PC-3 (cell line): ENCODE results near the gene CPLANE2. TPM values are rescaled to one million over a fixed set of nuclear protein-coding genes. Genes with fewer than 3 reads are reported as not detected.
"Not testable (repeated sequence)": the region's sequence is repeated elsewhere in the genome, so short reads cannot be mapped to it uniquely, and the experiment has no call there.

Experiments used
- ATAC-seq: fragments of 200-7000 bp; cut with Tn5 transposase; 2 replicates; pipeline ENCODE4 v1.9.1; 2020; ENCODE audit warnings: mild to moderate bottlenecking, moderate library complexity
- BruUV-seq: library from RNA; stranded (reverse); fragments of 400-500 nt; replicated peaks from 2 replicates; lab custom pipeline; 2021; lab: Mats Ljungman, UMichigan
- CTCF ChIA-PET: fragments of 300-600 bp; sonication (Branson Sonifier 250); formaldehyde crosslinking; loops from one replicate; lab custom pipeline; 2022; ENCODE audit warnings: antibody characterized with exemption; lab: Charles Lee
- POLR2A ChIA-PET: fragments of 300-600 bp; sonication (Branson Sonifier 250); formaldehyde crosslinking; loops from one replicate; lab custom pipeline; 2022; ENCODE audit warnings: antibody characterized with exemption; ENCODE audit not compliant: unreplicated experiment; lab: Charles Lee
- DNase-seq: peaks from one replicate; pipeline ENCODE4 v3.0.0-alpha.2; 2015
- H2AFZ ChIP-seq: fragments of 300-600 bp; sonication (generic); 2 replicates; pipeline ENCODE4 v1.6.0; 2016; ENCODE audit warnings: antibody characterized with exemption, low read length
- H3F3A ChIP-seq: fragments of 300-600 bp; sonication (generic); one replicate; pipeline ENCODE4 v1.6.0; 2017; ENCODE audit warnings: antibody characterized with exemption, low read length, control low read depth, mild to moderate bottlenecking; ENCODE audit not compliant: unreplicated experiment
- H3K27ac ChIP-seq: fragments of 300-600 bp; sonication (generic); 2 replicates; pipeline ENCODE4 v1.5.1; 2016; ENCODE audit warnings: mild to moderate bottlenecking, low read length
- H3K27me3 ChIP-seq: fragments of 300-600 bp; sonication (generic); 2 replicates; pipeline ENCODE4 v1.6.1; 2016; ENCODE audit warnings: low read length, mixed read lengths
- H3K36me3 ChIP-seq: fragments of 300-600 bp; sonication (generic); 2 replicates; pipeline ENCODE4 v1.6.1; 2016; ENCODE audit warnings: low read depth, mixed run types, low read length, mixed read lengths
- H3K4me1 ChIP-seq: fragments of 300-600 bp; sonication (generic); 2 replicates; pipeline ENCODE4 v1.5.1; 2016; ENCODE audit warnings: low read length; ENCODE audit not compliant: insufficient read depth
- H3K4me2 ChIP-seq: fragments of 300-600 bp; sonication (generic); 2 replicates; pipeline ENCODE4 v1.6.0; 2016; ENCODE audit warnings: low read length
- H3K4me3 ChIP-seq: fragments of 300-600 bp; sonication (generic); 2 replicates; pipeline ENCODE4 v1.5.1; 2016; ENCODE audit warnings: mild to moderate bottlenecking, low read length, mixed read lengths
- H3K79me2 ChIP-seq: fragments of 300-600 bp; sonication (generic); 2 replicates; pipeline ENCODE4 v1.6.1; 2017; ENCODE audit warnings: low read length, mixed read lengths
- H3K9ac ChIP-seq: fragments of 300-600 bp; sonication (generic); 2 replicates; pipeline ENCODE4 v1.6.0; 2016; ENCODE audit warnings: mild to moderate bottlenecking, low read length
- H3K9me2 ChIP-seq: fragments of 300-600 bp; sonication (generic); replicated peaks from 2 replicates; pipeline ENCODE4 v1.6.1; 2016; ENCODE audit warnings: mixed run types, low read length, mixed read lengths
- H3K9me3 ChIP-seq: fragments of 300-600 bp; sonication (generic); 2 replicates; pipeline ENCODE4 v1.6.1; 2016; ENCODE audit warnings: low read length, mixed read lengths
- H4K20me1 ChIP-seq: fragments of 300-600 bp; sonication (generic); 2 replicates; pipeline ENCODE4 v1.6.1; 2016; ENCODE audit warnings: low read length, mixed read lengths
- EZH2 ChIP-seq: fragments of 300-600 bp; sonication (generic); IDR thresholded peaks from one replicate; pipeline ENCODE4 v1.6.1; 2017; ENCODE audit warnings: antibody characterized with exemption, mild to moderate bottlenecking, low read length; ENCODE audit not compliant: unreplicated experiment
- EZH2phosphoT487 ChIP-seq: fragments of 300-600 bp; sonication (generic); IDR thresholded peaks from 2 replicates; pipeline ENCODE4 v1.6.1; 2018; ENCODE audit warnings: mild to moderate bottlenecking, antibody characterized with exemption, low read length, borderline replicate concordance
- intact Hi-C: fragments of 100-400 bp; cut with micrococcal nuclease; formaldehyde crosslinking; loops from 2 replicates; pipeline ENCODE4 v1.9.0; 2023
- total RNA-seq: library from RNA; depleted of rRNA; stranded (reverse); fragments of >200 nt; gene quantifications from 2 replicates; pipeline ENCODE4 v1.2.3, GENCODE V29; 2014
- TF ChIP-seq, protein P1 (sequence below): fragments of 300-600 bp; sonication (generic); conservative IDR thresholded peaks from 2 replicates; pipeline ENCODE4 v1.5.1; 2017; ENCODE audit warnings: antibody characterized with exemption, low read depth, mild to moderate bottlenecking, low read length

CPLANE2 gene
- total RNA-seq, 1 experiment from 2014 or later, result 9.6 TPM

DNA sequence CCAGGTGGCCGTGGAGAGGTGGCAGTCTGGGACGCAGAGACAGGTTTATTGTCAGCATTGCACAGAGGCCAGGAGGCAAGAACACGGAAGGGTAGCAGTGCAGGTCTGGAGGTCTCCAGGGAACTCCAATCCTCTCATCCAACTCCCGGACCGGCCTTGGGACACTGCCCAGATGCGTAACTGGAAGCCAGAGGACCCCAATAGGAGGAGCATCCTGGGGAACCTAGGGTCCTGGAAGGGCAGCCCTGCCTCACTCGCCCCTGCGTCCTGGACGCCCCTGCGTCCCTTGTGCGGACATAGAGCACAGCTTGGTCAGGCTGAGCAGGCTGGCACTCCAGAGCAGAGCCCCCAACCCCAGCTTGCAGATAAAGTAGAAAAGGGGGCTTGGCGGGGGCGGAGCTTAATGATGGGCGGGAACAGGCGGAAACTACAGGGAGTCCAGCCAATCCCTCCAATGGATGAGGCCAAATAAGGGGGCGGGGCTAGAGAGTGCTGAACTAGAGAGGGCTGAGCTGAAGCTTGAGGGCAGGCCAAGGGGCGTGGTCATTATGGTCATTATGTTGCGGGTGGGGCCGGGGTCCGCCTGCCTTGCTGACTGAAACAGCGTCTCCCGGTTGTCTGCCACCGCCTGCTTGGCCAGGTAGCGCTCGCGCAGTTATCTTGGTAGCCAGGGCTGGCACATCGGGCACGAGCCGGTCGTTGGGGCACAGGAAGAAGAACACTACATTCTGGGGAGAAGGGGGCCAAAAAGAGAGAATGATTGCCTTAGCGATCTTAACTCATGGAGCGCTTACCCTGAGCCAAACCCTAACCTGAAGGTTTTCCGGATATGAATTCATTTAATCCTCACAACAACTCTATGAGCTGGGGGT, 20.9 kb downstream of the CPLANE2 start:
- Histone ChIP-seq H2AFZ (peak overlapping the region; percentile 86), H3K36me3 (no peaks in the 10 kb centered on the region), H3K79me2 (no peaks in the 10 kb centered on the region), H3K4me3 (peak overlapping the region; percentile 68), H3K4me1 (peaks cover 15% of the 10 kb centered on the region; the same call in 1 of the 2 replicates), H3F3A (no peaks in the 10 kb centered on the region), H3K9ac (peak overlapping the region; percentile 33; the same call in 1 of the 2 replicates), H3K4me2 (peak overlapping the region; percentile 85), H3K9me2 (no peaks in the 10 kb centered on the region), H3K27ac (no peak overlapping the region), H4K20me1 (no peaks in the 10 kb centered on the region), H3K27me3 (no peaks in the 10 kb centered on the region), H3K9me3 (no peaks in the 10 kb centered on the region)
- ChIA-PET POLR2A (interaction anchor here (0.6 kb wide), 1 partner anchor 9 kb away, joined by 5 read pairs; no protein-coding TSS in a partner anchor), CTCF (interaction anchor here (0.6 to 1.4 kb wide), 3 partner anchors 9 to 57 kb away, joined by 3 to 5 read pairs (median 4); no protein-coding TSS in a partner anchor)
- peak; percentile 82 for DNase-seq
- TF ChIP-seq EZH2 (no peak), EZH2phosphoT487 (no peak)
- TF ChIP-seq, protein P1, sequence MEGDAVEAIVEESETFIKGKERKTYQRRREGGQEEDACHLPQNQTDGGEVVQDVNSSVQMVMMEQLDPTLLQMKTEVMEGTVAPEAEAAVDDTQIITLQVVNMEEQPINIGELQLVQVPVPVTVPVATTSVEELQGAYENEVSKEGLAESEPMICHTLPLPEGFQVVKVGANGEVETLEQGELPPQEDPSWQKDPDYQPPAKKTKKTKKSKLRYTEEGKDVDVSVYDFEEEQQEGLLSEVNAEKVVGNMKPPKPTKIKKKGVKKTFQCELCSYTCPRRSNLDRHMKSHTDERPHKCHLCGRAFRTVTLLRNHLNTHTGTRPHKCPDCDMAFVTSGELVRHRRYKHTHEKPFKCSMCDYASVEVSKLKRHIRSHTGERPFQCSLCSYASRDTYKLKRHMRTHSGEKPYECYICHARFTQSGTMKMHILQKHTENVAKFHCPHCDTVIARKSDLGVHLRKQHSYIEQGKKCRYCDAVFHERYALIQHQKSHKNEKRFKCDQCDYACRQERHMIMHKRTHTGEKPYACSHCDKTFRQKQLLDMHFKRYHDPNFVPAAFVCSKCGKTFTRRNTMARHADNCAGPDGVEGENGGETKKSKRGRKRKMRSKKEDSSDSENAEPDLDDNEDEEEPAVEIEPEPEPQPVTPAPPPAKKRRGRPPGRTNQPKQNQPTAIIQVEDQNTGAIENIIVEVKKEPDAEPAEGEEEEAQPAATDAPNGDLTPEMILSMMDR, result no peak
- BruUV-seq, result no TSS peak
- peak; percentile 45 for ATAC-seq
- intact Hi-C loops, result no loop called here

DNA sequence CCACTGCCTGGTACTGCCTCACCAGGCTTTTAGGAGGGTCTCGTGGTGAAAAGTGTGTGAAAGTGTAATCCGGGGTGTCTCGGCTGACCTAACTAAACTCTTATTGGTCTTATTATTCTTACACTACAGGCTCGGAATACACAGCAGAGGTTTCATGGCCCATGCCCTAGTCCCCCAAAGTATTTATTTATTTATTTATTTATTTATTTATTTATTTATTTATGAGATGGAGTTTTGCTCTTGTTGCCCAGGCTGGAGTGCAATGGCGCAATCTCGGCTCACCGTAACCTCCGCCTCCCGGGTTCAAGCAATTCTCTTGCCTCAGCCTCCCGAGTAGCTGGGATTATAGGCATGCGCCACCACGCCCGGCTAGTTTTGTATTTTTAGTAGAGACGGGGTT, 21.7 kb downstream of the CPLANE2 start:
- peaks cover 15% of the 10 kb centered on the region; the same call in 1 of the 2 replicates for H3K4me1 ChIP-seq
- H3K4me3 ChIP-seq, H3K9ac ChIP-seq, intact Hi-C loops, H4K20me1 ChIP-seq, H3K9me2 ChIP-seq, H3K27ac ChIP-seq, CTCF ChIA-PET, H2AFZ ChIP-seq, BruUV-seq, H3K27me3 ChIP-seq, H3K79me2 ChIP-seq, POLR2A ChIA-PET, H3F3A ChIP-seq, DNase-seq, H3K9me3 ChIP-seq, H3K36me3 ChIP-seq, H3K4me2 ChIP-seq, ATAC-seq: not testable (repeated sequence)

DNA sequence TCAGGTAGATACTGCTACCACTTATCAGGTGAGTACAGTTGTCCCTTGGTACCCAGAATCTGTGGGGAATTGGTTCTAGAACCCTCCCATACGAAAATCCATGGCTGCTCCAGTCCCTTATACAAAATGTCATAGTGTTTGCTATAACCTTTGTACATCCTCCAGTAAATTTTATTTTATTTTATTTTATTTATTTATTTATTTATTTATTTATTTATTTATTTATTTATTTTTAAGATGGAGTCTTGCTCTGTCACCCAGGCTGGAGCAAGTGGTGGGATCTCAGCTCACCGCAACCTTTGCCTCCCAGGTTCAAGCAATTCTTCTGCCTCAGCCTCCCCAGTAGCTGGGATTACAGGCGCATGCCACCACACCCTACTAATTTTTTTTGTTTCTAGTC, 23.4 kb downstream of the CPLANE2 start:
- H3K36me3 ChIP-seq, H3K9me3 ChIP-seq, intact Hi-C loops, DNase-seq, ATAC-seq, H3K9ac ChIP-seq, H3K27me3 ChIP-seq, H4K20me1 ChIP-seq, POLR2A ChIA-PET, H3K79me2 ChIP-seq, H3K4me3 ChIP-seq, H3K9me2 ChIP-seq, H3K27ac ChIP-seq, H3K4me2 ChIP-seq, BruUV-seq, H2AFZ ChIP-seq, CTCF ChIA-PET, H3F3A ChIP-seq: not testable (repeated sequence)
- peaks cover 15% of the 10 kb centered on the region; the same call in 1 of the 2 replicates for H3K4me1 ChIP-seq
